GM21367 (cell line): ENCODE results near the gene CSH2.
"Not testable (repeated sequence)": the region's sequence is repeated elsewhere in the genome, so short reads cannot be mapped to it uniquely, and the experiment has no call there.

ENCODE experiments used
- ATAC-seq: cut with Tn5 transposase; IDR thresholded peaks from one replicate; pipeline ENCODE4 v1.9.1; 2021; ENCODE audit not compliant: unreplicated experiment

Gene CSH2

DNA sequence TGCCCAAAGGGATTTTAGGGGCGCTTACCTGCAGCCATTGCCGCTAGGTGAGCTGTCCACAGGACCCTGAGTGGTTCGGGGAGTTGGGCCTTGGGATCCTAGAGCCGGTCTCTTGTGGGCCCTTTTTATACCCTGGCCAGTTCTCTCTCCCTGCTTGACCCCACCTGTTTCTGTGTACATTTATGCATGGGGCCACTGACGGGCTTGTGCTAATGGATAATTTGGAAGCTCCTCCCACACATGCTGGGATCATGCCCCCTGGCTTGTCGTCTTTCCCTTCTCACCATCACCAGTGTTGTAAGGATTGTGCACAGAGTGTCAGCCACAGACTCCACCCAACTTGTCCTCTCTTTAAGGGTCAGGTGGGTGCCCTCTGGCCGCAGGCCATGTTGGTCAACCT lies at the start of gene CSH2:
TSS of gene CSH2 (minus strand) at position 101 of the 400 bp plus-strand sequence. CDS start at position 38, 63 bp downstream.
- ATAC-seq = not testable (repeated sequence)

DNA sequence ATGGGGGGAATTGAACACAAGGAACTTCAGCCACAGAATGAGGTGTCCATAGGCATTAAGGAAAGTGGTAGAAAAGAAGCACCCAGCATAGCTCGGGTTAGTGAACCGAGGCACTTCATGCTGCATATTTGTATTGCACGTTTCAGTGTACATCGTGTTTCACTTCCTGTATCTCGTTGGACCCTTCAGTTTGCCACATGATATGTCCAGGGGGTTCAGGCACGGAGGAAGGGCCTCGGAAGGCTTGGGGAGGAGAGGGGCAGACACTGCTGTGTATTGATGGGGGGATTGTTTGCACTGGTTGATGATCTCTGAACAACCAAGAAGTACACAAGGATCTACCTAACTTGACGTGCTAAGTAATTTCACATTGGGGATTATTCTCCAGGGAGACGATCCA lies 48.9 kb upstream of the CSH2 start:
- ATAC-seq = peak; percentile 47

- ATAC-seq = not testable (repeated sequence)
Measured at GRCh38 chr17:63920779-63921178, 47.3 kb upstream of the CSH2 start.

DNA sequence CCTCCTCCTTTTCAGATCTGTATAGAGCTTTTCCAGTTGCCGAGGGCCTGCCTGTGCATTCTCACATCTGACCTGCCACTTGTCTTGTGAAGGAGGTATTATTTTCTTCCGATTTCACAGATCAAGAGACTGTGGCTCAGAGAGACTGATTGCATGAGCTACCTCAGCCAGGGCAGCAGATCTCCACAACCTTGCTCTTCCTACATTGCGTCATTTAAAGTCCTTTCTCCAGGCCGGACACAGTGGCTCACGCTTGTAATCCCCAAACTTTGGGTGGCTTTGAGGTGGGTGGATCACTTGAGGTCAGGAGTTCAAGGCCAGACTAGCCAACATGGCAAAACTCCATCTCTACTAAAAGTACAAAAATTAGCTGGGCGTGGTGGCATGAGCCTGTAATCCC lies 46.6 kb upstream of the CSH2 start:
- not testable (repeated sequence) for ATAC-seq

- ATAC-seq = no peak
Measured at GRCh38 chr17:63919311-63919723, 45.8 kb upstream of the CSH2 start.

- ATAC-seq = not testable (repeated sequence)
Measured at GRCh38 chr17:63918789-63919305, 45.4 kb upstream of the CSH2 start, which contains the start of gene GH1. GH1 (minus strand) TSS chr17:63918839; CDS start chr17:63918776, 63 bp downstream.

GRCh38 chr17:63918305-63918704 lies 44.8 kb upstream of the CSH2 start:
- ATAC-seq = no peak

DNA sequence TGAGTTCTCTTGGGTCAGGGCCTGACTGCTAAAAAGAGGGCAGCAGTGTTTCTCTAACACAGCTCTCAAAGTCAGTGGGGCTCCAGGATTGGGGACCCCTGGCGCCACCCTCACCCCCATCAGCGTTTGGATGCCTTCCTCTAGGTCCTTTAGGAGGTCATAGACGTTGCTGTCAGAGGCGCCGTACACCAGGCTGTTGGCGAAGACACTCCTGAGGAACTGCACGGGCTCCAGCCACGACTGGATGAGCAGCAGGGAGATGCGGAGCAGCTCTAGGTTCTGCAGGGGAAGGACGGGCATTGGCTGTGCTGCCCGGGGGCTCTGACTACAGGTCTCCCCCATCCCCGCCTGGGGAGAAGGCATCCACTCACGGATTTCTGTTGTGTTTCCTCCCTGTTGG lies 44.2 kb upstream of the CSH2 start:
- ATAC-seq = no peak

- not testable (repeated sequence) for ATAC-seq
Measured at GRCh38 chr17:63917206-63917605, 43.7 kb upstream of the CSH2 start.

GRCh38 chr17:63916566-63917185 lies 43.2 kb upstream of the CSH2 start:
- ATAC-seq = no peak

- not testable (repeated sequence) for ATAC-seq
Measured at GRCh38 chr17:63915753-63916152, 42.3 kb upstream of the CSH2 start.

DNA sequence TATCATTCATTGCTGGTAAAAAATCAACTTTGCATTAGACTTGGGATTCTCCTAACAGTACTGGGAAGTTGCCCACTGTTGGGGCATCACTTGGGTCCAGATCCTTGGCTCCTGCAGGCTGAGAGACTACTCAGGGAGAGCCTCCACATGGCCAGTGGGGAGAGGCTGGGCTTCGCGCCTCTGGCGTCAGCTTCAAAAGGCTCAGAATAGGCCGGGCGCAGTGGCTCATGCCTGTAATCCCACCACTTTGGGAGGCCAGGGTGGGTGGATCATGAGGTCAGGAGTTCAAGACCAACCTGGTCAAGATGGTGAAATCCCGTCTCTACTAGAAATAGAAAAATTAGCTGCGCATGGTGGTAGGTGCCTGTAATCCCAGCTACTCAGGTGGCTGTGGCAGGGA lies 41.0 kb upstream of the CSH2 start:
- ATAC-seq = no peak

- no peak for ATAC-seq
Measured at GRCh38 chr17:63911657-63912100, 38.2 kb upstream of the CSH2 start.

GRCh38 chr17:63911041-63911635 lies 37.7 kb upstream of the CSH2 start, which contains the start of gene CSHL1:
CSHL1 (minus strand) TSS chr17:63911258; CDS start chr17:63911196, 62 bp downstream.
- no peak for ATAC-seq

GRCh38 chr17:63910096-63910495 lies 36.6 kb upstream of the CSH2 start:
- no peak for ATAC-seq

DNA sequence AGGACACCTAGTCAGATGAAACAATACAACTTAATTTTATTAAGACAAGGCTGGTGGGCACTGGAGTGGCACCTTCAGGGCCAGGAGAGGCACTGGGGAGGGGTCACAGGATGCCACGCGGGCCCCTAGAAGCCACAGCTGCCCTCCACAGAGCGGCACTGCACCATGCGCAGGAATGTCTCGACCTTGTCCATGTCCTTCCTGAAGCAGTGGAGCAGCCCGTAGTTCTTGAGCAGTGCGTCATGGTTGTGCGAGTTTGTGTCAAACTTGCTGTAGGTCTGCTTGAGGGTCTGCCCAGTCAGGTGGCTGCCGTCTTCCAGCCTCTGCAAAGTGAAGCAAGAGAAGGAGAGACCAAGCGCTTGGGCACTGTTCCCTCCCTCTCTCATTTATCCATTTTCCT lies 36.1 kb upstream of the CSH2 start:
- ATAC-seq = not testable (repeated sequence)

DNA sequence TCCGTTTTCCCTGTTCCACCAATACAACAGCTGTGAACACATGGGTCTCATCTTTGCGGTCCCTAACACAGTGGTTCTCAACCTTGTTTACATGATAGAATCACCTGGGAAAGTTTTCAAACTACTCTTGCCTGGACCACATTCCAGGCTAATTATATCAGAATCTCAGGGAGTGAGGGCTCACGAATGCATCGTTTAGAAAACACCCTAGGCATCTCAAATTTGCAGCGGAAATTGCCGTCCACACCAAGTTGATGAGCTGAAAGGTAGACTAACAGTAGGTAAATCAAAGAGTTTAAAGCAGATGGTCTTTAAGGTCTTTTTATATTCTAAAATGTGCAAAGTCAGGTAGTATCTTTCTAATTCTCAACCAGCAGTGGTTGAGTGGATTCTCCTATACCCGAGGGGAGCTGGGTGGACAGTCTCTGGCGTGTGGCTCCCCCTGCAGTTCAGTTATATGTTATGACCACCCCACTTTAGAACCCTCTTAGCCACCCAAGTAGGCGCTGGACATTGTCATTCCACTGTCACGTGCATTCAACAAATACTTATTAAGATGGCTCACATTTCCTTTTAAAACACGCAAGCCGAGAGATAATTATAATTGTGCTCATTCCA lies 33.8 kb upstream of the CSH2 start:
- not testable (repeated sequence) for ATAC-seq

DNA sequence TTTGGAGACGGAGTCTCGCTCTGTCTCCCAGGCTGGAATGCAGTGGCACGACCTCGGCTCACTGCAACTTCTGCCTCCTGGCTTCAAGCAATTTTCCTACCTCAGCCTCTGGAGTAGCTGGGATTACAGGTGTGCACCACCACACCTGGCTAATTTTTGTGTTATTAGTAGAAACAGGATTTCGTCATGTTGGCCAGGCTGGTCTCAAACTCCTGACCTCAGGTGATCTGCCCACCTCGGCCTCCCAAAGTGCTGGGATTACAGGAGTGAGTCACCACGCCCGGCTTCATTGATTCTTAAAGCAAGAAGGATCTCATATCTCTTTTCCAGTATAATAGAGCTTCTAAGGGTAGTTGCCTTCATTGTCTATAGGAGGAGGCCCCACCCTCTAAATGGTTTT lies 31.3 kb upstream of the CSH2 start:
- not testable (repeated sequence) for ATAC-seq

DNA sequence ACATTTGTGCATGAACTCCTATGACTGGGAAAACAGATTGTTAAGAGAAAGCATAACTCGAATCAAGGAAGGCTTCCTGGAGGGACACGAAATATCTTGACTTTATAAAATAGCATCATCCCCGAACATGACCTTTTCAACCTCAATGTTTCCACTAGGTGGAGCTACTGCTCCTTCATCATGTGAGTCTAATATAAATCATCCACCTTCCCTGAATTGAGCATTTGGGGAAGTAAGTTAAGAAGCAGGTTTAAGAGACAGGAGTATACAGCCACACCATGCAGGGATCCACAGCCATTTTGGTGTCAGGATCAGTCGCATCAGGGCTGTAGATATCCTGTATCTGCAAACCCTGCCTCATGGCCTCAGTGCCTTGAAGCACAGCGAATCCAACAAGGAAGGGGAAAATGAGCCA lies 30.3 kb upstream of the CSH2 start:
- ATAC-seq = not testable (repeated sequence)

GRCh38 chr17:63901971-63902370 lies 28.5 kb upstream of the CSH2 start:
- ATAC-seq = not testable (repeated sequence)

GRCh38 chr17:63898899-63899798 lies 25.7 kb upstream of the CSH2 start:
- not testable (repeated sequence) for ATAC-seq
